ENCODE data around the gene DENND5B.
A peak's percentile ranks its signal among the peaks of the same experiment; 100 is the strongest.
"Not testable (repeated sequence)": the region's sequence is repeated elsewhere in the genome, so short reads cannot be mapped to it uniquely, and the experiment has no call there.

Gene DENND5B

DNA sequence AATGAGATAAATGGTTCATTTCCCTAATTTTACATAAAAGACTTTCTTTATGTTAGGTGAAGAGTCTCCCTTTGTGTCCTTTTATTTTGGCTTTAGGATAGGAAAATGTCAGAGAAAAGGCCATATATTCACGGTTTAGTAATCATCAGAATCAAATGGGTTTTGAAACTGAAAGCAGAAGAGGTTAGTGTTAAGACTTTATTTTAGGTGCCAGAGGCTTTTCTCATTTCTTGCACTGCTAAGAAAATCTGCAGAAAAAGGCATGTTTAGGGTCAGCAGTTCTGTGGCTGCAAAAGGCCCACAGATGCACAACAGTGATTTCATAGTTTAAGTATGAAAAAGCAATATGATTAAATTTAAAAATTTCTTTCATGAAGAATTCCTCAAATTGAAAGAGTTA, 184.6 kb downstream of the DENND5B start:
- CTCF ChIA-PET: interaction anchor here (1.6 to 4.9 kb wide), 3 partner anchors 17 to 657 kb away, joined by 3 to 30 read pairs (median 7); no protein-coding TSS in a partner anchor
- peak; percentile 68 for DNase-seq (ENCODE audit: extremely low spot score)
- TF ChIP-seq, protein P1, sequence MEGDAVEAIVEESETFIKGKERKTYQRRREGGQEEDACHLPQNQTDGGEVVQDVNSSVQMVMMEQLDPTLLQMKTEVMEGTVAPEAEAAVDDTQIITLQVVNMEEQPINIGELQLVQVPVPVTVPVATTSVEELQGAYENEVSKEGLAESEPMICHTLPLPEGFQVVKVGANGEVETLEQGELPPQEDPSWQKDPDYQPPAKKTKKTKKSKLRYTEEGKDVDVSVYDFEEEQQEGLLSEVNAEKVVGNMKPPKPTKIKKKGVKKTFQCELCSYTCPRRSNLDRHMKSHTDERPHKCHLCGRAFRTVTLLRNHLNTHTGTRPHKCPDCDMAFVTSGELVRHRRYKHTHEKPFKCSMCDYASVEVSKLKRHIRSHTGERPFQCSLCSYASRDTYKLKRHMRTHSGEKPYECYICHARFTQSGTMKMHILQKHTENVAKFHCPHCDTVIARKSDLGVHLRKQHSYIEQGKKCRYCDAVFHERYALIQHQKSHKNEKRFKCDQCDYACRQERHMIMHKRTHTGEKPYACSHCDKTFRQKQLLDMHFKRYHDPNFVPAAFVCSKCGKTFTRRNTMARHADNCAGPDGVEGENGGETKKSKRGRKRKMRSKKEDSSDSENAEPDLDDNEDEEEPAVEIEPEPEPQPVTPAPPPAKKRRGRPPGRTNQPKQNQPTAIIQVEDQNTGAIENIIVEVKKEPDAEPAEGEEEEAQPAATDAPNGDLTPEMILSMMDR (IDR thresholded peaks at IDR 0.05; ENCODE audit: control extremely low read depth, extremely low read depth, low read depth, missing control alignments): no peak
- POLR2A ChIA-PET: interaction anchor here (0.7 kb wide), 1 partner anchor 569 kb away, joined by 3 read pairs; no protein-coding TSS in a partner anchor

DNA sequence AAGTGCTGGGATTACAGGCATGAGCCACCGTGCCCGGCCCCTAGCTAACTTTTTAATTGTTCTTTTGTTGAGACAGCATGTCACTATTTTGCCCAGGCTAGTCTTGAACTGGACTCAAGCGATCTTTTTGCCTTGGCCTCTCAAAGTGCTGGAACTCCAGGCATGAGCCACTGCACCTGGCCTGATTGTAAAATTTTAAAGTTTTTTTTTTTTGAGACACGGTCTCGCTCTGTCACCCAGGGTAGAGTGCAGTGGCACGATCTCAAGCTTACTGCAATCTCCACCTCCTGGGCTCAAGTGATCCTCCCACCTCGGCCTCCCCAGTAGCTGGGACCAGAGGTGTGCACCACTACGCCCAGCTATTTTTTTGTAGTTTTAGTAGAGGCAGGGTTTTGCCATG, 185.9 kb downstream of the DENND5B start:
- ChIA-PET POLR2A (no interaction called here), CTCF (interaction anchor here (0.6 to 4.9 kb wide), 8 partner anchors 18 to 907 kb away, joined by 3 to 30 read pairs (median 16); no protein-coding TSS in a partner anchor)
- DNase-seq (ENCODE audit: extremely low spot score): no peak
- TF ChIP-seq, protein P1 (IDR thresholded peaks at IDR 0.05; ENCODE audit: control extremely low read depth, extremely low read depth, low read depth, missing control alignments): no peak

DNA sequence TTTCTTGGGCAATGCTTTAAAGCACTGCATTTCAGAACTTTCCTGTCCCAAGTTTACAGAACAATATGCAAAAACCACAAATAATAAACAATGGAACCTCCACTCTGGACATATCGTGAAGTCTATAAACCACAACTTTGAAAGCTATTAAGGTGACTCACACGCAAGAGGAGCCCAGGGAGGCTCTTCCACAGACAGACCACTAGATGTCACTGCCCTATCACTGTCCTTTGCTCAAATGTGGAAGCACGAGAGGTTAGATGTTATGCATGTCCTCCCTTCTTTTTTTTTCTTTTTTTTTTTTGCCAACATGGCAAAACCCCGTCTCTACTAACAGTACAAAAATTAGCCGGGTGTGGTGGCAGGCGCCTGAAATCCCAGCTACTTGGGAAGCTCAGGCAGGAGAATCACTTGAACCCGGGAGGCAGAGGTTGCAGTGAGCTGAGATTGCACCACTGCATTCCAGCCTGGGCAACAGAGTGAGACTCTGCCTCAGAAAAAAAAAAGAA, 187.8 kb downstream of the DENND5B start:
- CTCF ChIA-PET: interaction anchor here (0.6 to 4.9 kb wide), 43 partner anchors 9 to 1075 kb away, joined by 3 to 30 read pairs (median 4); no protein-coding TSS in a partner anchor
- TF ChIP-seq, protein P1 (IDR thresholded peaks at IDR 0.05; ENCODE audit: control extremely low read depth, extremely low read depth, low read depth, missing control alignments): peak; percentile 89
- DNase-seq (ENCODE audit: extremely low spot score): peak; percentile 77
- POLR2A ChIA-PET: not testable (repeated sequence)

DNA sequence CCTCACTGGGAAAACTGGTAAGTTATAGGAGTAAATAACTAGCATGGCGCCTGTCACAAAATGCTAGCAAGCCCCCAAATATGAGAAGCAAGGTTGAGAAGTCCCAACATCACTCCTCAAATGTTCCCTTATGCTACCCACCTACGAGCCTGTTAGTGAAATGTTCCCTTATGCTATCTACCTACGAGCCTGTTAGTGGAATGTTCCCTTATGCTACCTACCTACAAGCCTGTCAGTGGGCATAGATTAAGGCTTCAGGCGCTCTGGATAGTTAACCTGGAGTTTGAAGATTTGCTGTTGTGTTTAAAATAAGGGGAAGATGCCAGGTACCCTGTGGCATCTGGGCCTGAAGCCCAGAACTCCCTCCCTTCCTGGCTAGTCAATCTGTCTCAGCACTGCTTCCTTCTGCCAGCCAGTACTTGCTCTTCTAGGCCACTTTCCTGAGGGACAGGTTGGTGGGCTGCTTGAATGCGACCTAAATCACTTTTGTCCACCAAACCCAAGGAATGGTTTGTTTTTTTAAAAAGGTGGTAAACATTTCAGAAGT, 197.9 kb downstream of the DENND5B start:
- ChIA-PET POLR2A (no interaction called here), CTCF (interaction anchor here (1.1 kb wide), 1 partner anchor 121 kb away, joined by 3 read pairs; no protein-coding TSS in a partner anchor)
- TF ChIP-seq, protein P1 (IDR thresholded peaks at IDR 0.05; ENCODE audit: control extremely low read depth, extremely low read depth, low read depth, missing control alignments): no peak
- DNase-seq (ENCODE audit: extremely low spot score): no peak

DNA sequence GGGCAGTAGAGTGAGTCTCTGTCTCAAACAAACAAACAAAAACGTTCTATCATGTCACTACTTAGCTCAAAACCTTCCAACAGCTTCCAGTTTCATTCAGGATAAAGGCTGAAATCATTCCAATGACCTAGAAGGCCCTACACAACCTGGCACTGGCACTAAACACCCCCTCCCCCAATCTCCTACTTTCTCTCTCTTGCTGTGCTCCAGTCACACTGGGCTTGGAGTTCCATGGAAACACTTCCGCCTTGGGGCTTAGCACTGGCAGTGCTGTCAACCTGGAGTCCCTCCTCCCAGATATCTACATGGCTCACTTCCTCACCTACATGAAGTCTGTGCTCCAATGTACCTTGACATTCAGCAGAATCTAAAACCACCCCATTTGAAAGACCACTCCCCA, 199.9 kb downstream of the DENND5B start:
- ChIA-PET CTCF (interaction anchor here (1.0 to 2.1 kb wide), 3 partner anchors 12 to 262 kb away, joined by 3 to 7 read pairs (median 3); no protein-coding TSS in a partner anchor), POLR2A (no interaction called here)
- DNase-seq (ENCODE audit: extremely low spot score): no peak
- TF ChIP-seq, protein P1 (IDR thresholded peaks at IDR 0.05; ENCODE audit: control extremely low read depth, extremely low read depth, low read depth, missing control alignments): no peak

DNA sequence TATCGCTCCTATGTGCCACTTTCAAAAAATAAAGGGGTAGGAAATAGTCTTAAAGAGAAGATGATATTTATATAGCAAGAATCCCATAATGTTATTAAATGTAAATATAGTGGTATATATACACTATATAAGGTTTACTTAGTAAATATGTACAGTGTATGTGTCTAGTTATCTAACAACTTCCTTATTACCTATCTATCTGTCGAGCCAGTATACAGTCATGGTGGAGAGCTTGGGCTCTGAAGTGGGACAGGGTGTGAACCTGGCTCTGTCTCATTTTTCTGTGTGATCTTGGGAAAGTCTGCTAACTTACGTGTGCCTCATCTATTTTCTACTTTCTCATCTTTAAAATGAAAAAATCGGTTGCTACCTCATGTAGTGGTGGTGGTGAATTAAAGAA, 202.2 kb downstream of the DENND5B start:
- ChIA-PET POLR2A (no interaction called here), CTCF (interaction anchor here (3.6 kb wide), 1 partner anchor 14 kb away, joined by 14 read pairs; no protein-coding TSS in a partner anchor)
- no peak for DNase-seq (ENCODE audit: extremely low spot score)
- TF ChIP-seq, protein P1 (IDR thresholded peaks at IDR 0.05; ENCODE audit: control extremely low read depth, extremely low read depth, low read depth, missing control alignments): no peak

All from GM10248 (cell line).